GM12875 (cell line): ENCODE measurements around the gene CBLB.

Source experiments
- H3K4me3 ChIP-seq: one replicate; pipeline ENCODE4 v1.5.1; 2011; ENCODE audit warnings: low read depth, low read length, control low read depth
- TF ChIP-seq, protein P1 (sequence below): IDR thresholded peaks from 2 replicates; pipeline ENCODE4 v1.5.1; 2011; ENCODE audit warnings: low read depth, mild to moderate bottlenecking, control low read depth, inconsistent platforms, low read length, moderate library complexity, borderline replicate concordance; ENCODE audit not compliant: insufficient read depth

Gene CBLB

DNA sequence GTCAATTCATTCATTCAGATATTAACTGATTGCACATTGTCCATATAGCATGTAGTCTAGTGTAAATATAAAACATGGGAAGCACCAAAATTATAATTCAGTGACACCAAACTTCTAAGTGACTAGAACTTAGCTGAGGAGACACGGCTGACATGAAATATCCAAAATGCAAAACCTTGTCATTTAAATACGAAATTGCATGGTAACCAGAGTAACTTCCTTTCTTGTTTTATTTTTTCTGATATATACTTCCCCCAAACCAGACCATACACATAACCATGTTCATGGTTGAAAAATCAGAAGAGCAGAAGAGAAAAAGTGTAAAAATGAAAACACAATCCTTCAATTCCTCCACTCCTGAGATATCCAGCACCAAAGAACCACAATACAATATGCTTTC lies 38.0 kb downstream of the CBLB start:
- TF ChIP-seq, protein P1, sequence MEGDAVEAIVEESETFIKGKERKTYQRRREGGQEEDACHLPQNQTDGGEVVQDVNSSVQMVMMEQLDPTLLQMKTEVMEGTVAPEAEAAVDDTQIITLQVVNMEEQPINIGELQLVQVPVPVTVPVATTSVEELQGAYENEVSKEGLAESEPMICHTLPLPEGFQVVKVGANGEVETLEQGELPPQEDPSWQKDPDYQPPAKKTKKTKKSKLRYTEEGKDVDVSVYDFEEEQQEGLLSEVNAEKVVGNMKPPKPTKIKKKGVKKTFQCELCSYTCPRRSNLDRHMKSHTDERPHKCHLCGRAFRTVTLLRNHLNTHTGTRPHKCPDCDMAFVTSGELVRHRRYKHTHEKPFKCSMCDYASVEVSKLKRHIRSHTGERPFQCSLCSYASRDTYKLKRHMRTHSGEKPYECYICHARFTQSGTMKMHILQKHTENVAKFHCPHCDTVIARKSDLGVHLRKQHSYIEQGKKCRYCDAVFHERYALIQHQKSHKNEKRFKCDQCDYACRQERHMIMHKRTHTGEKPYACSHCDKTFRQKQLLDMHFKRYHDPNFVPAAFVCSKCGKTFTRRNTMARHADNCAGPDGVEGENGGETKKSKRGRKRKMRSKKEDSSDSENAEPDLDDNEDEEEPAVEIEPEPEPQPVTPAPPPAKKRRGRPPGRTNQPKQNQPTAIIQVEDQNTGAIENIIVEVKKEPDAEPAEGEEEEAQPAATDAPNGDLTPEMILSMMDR: no peak
- H3K4me3 ChIP-seq: no peak overlapping the region

DNA sequence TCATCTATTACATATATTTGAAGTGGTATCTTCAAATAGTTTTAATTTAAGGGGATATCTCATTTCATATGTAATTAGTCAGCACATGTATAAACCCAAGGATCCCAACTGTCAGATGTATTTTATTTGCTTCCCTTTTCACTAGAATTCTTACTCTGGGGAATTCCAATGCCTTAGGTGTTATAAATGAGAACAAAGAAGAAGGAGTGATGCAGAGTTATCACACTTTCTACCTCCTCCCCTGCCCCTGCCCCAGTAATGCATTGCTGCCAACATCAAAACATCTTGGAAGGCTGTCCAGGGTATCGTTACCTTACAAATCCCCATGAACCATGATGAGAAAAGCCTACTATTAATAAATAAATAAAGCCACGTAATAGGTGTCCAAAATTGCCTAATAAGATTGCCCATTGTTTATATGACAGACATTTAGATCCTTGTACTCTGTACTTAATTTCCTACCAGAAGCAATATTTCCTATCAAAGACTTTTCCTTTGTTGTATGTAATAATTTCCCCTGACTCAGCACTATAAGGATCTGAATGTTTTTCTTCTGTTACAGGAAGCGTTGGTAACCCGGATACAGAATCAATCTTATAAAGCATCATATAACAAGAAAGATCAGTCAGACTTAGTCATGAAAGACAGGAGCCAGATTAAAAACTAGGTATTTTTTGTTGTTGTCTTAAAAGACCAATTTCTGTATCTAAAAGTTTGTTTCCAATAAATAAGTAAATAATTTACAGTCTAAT lies 38.8 kb downstream of the CBLB start:
- no peak overlapping the region for H3K4me3 ChIP-seq

DNA sequence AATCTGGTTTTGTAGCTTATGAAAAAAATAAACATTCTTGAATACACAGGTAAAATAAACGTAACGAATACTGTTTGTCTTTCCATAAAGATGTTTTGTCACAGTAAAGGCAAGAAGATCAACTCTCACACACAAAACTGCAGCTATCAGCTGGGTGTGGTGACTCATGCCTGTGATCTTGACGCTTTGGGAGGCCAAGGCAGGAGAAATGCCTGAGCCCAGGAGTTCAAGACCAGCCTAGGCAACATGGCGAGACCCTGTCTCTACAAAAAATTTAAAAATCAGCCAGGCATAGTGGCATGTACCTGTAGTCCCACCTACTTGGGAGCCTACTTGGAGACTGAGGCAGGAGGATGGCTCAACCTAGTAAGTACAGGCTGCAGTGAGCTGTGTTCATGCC lies 39.6 kb downstream of the CBLB start:
- no peak overlapping the region for H3K4me3 ChIP-seq
- TF ChIP-seq, protein P1: no peak

More for the DNA sequence above, 38.8 kb downstream of the CBLB start:
- TF ChIP-seq, protein P1: no peak

DNA sequence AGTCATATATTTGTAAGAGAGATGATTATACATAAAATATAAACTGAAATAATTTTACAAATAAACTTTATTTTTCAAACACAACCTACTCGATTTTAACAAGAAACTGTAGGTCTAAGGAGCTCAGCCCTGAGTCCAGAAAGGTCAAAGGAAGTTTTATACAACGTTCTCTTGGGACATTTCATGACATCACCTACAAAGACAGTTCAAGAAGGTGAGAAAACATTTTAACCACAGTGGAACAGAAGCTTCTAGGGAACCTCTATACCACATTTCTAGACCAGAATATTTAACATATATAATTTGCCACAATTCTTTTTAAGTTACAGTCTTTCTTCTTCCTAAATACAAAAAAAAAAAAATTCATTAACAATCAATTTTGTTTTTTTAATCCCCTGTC lies 40.1 kb downstream of the CBLB start:
- no peak overlapping the region for H3K4me3 ChIP-seq
- TF ChIP-seq, protein P1: no peak

DNA sequence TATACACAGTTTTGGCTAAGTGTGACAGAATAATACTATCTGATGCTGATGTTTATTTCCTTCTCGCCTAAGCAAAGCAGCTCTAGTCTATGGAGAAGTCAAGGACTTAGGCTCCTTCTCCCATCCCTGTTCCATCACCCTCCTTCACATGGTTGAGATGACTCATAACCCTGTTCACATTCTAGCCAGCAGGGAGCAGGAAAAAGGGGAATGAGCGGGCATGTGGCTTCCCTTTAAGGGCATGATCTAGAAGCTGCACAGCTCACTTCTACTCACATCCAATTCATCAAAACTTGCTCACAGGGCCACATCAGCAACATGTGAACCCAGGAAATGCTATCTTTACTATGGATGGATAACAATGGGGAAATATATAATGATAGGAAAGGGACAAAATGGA lies 40.9 kb downstream of the CBLB start:
- H3K4me3 ChIP-seq: no peak overlapping the region
- TF ChIP-seq, protein P1: no peak

DNA sequence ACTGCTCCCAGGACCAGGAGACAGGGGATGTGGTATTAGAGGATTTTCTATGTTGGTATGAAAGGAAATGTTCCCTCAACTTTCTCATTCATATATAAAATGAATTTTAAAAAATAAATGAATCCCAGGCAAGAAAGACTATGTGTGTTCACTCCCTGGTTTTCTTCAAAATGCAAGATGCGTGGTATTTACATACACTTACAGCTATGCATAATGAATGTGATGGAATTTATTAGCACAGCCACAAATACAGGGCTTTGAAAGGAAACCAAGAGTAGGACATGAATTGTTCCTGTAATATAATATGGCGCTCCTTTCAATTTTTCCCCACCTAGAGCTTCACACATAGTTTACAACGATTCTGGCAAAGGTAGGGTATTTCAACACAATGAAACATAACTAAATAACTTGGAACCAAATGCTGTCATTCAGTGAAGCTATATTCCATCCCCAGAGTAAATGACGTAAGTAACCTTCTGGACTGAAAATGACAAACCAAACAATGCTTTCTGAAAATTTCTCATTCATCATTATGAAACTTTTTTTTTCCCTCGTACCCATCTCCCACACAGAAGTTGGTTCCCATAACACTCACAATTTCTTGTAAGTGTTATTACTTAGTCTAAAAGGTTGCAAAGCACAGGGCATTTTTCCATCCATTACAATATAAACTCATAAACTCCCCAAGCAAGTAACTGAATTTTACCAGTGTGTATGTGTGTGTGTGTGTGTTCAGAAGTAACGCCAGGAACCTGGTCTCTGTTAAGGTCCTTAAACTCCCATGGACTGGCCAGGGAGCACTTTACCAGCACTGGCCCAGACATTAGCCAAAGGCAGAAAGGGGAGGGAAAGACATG lies 41.8 kb downstream of the CBLB start:
- no peak overlapping the region for H3K4me3 ChIP-seq
- TF ChIP-seq, protein P1: no peak
